WTC11 (cell line): Measurements from ENCODE around the gene ACP4.

Experiments
- CTCF ChIP-seq: fragments of 200-600 bp; IDR thresholded peaks from 2 replicates; pipeline ENCODE4 v1.8.0; 2022; ENCODE audit warnings: antibody characterized with exemption
- USF1 ChIP-seq: sonication (generic); formaldehyde crosslinking; IDR thresholded peaks from 2 replicates; pipeline ENCODE4 v1.8.0; 2022; ENCODE audit warnings: mild to moderate bottlenecking, missing genetic modification reagents

- TF ChIP-seq CTCF, result no peak
- TF ChIP-seq USF1, result no peak
Observed at GRCh38 chr19:50803633-50804419, 13.6 kb downstream of the ACP4 start.
